SU-DHL-6 (cell line): ENCODE results near the gene COL5A1.

Experiments used
- EZH2phosphoT487 ChIP-seq: fragments of 200-600 bp; sonication (generic), shearing (Covaris generic); conservative IDR thresholded peaks from 2 replicates; pipeline ENCODE4 v1.6.1; 2018; ENCODE audit warnings: mild to moderate bottlenecking, antibody characterized with exemption, low read length, moderate library complexity, mixed read lengths
- TF ChIP-seq, protein P1 (sequence below): fragments of 200-600 bp; sonication (generic); IDR thresholded peaks from one replicate; pipeline ENCODE4 v1.5.1; 2017; ENCODE audit warnings: antibody characterized with exemption, mild to moderate bottlenecking, low read length, moderate library complexity; ENCODE audit not compliant: insufficient read depth, poor library complexity, severe bottlenecking

DNA sequence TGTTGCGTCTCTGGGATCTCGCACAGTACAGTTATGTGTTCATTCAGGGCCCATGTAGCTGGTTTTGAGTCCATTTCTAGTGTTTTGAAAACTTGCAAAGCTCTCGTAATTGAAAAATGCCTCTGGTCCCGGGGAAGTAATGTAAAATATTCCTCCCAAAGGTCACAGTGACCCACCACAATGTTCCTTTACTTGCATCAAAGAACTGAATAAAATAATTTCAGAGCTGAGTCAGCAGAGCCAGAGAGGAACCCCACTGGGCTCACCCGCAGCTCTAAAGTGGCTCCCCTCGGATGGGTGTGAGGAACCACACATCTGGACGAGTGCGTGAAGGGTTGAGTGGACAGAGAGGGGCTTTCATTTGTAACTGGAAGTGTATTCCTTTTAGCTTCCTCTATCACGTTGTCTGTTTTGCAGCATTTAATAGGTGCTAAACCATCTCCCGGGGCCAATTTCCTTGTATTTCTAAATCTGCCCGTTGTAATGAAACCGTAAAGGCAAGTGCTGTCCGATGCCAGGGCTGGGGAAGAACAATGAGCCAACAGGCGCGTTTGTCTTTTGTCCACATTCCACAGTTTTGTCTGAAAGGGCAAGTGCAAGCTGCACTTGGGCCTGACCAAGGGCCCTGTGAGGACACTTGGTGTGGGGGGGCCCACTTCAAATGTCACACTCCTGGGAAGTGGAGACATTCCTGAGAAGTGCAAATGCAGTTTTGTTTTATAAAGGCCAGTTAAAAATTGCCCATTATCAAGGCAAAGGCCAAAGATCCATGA, 29.9 kb downstream of the COL5A1 start:
- TF ChIP-seq, protein P1, sequence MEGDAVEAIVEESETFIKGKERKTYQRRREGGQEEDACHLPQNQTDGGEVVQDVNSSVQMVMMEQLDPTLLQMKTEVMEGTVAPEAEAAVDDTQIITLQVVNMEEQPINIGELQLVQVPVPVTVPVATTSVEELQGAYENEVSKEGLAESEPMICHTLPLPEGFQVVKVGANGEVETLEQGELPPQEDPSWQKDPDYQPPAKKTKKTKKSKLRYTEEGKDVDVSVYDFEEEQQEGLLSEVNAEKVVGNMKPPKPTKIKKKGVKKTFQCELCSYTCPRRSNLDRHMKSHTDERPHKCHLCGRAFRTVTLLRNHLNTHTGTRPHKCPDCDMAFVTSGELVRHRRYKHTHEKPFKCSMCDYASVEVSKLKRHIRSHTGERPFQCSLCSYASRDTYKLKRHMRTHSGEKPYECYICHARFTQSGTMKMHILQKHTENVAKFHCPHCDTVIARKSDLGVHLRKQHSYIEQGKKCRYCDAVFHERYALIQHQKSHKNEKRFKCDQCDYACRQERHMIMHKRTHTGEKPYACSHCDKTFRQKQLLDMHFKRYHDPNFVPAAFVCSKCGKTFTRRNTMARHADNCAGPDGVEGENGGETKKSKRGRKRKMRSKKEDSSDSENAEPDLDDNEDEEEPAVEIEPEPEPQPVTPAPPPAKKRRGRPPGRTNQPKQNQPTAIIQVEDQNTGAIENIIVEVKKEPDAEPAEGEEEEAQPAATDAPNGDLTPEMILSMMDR, result no peak
- TF ChIP-seq EZH2phosphoT487, result no peak
